Bronchial epithelial cell (primary cell): ENCODE data around the gene DVL3. TPM values are rescaled to one million over a fixed set of nuclear protein-coding genes. Genes with fewer than 3 reads are reported as not detected.
"Not testable (repeated sequence)": the region's sequence is repeated elsewhere in the genome, so short reads cannot be mapped to it uniquely, and the experiment has no call there.

Experiments
- DNase-seq: peaks from one replicate; pipeline ENCODE4 v3.0.0-alpha.2; 2010; ENCODE audit warnings: low read depth
- FAIRE-seq: peaks from 2 replicates; lab custom pipeline; 2011; peaks lifted over from hg19 to GRCh38; lab: Jason Lieb, UNC
- H3K27me3 ChIP-seq: 2 replicates; pipeline ENCODE4 v1.5.1; 2011; ENCODE audit warnings: low read length; ENCODE audit not compliant: control insufficient read depth, insufficient read depth
- H3K36me3 ChIP-seq: 2 replicates; pipeline ENCODE4 v1.5.1; 2011; ENCODE audit warnings: low read length; ENCODE audit not compliant: control insufficient read depth, insufficient read depth
- H3K4me3 ChIP-seq: 2 replicates; pipeline ENCODE4 v1.5.1; 2011; ENCODE audit warnings: mild to moderate bottlenecking, low read depth, low read length, control low read depth
- total RNA-seq: library from RNA; depleted of rRNA; stranded (reverse); fragments of >200 nt; gene quantifications from 2 replicates; pipeline ENCODE4 v1.2.1, GENCODE V29; 2014
- TF ChIP-seq, protein P1 (sequence below): IDR thresholded peaks from 2 replicates; pipeline ENCODE4 v1.5.1; 2011; ENCODE audit warnings: mild to moderate bottlenecking, moderate library complexity, low read length, control low read depth, inconsistent platforms; ENCODE audit not compliant: insufficient read depth, severe bottlenecking

DVL3 gene
- total RNA-seq: 22.6 and 30.2 TPM in 2 replicates

DNA sequence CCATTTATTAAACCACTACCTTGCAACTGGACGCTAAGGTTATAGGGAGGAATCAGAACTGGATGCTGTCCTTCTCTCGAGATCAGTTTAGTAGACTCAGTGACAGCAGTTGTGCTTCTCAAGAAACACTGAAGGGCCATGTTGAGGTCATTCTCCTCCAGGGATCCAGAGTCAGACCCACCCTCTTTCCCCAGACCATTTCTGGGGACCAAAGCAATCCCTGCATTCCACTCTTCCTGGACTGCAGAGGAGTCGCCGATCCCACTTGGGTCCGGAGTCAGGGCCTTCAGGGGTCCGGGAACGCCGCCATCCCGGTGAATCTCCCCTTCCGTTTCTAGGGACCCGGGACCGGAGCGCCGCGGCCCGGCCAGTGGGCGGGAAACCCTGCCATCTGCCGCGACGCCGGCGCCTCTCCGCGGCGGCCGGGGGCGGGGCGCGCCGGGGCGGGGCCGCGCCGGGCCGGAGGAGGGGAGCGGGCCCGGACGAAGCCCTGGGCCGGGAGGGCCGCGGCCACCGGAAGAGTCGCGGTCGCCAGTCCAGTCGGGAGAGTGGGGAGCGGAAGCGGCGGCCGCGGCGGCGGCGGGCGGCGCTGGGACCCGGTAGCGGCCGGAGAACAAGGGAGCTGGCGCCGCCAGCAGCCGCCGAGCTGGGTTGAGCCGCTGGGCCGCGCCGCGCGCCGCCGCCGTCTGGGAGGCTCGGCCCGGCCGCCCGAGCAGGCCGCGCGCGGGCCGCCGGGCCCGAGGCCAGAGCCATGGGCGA is at the start of gene DVL3:
TSS of gene DVL3 (plus strand) at position 493 of the 759 bp plus-strand sequence. CDS start at position 752, 259 bp downstream.
- no peak for FAIRE-seq
- DNase-seq: no peak

DNA sequence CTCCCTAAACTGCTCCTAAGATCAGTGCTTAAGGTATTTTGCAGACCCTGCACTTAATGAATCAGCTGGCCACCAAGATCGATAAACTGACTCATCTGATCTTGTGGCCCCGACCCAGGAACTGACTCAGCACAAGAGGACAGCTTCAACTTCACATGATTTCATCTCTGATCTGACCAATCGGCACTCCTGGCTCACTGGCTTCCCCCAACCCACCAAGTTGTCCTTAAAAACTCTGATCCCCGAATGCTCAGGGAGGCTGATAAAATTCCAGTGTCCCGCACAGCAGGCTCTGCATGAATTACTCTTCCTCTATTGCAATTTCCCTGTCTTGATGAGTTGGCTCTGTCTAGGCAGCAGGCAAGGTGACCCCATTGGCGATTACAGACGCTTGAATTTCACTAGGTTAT is 44.9 kb upstream of the DVL3 start:
- TF ChIP-seq, protein P1, sequence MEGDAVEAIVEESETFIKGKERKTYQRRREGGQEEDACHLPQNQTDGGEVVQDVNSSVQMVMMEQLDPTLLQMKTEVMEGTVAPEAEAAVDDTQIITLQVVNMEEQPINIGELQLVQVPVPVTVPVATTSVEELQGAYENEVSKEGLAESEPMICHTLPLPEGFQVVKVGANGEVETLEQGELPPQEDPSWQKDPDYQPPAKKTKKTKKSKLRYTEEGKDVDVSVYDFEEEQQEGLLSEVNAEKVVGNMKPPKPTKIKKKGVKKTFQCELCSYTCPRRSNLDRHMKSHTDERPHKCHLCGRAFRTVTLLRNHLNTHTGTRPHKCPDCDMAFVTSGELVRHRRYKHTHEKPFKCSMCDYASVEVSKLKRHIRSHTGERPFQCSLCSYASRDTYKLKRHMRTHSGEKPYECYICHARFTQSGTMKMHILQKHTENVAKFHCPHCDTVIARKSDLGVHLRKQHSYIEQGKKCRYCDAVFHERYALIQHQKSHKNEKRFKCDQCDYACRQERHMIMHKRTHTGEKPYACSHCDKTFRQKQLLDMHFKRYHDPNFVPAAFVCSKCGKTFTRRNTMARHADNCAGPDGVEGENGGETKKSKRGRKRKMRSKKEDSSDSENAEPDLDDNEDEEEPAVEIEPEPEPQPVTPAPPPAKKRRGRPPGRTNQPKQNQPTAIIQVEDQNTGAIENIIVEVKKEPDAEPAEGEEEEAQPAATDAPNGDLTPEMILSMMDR: no peak
- H3K4me3 ChIP-seq: no peak overlapping the region
- H3K27me3 ChIP-seq: no peaks in the 10 kb centered on the region
- no peak for FAIRE-seq
- H3K36me3 ChIP-seq: no peaks in the 10 kb centered on the region
- peak; percentile 22 for DNase-seq

More for the DNA sequence above, at the start of gene DVL3:
- peak within 1 kb of the TSS; percentile 89 for H3K4me3 ChIP-seq
- TF ChIP-seq, protein P1: no peak
- no peaks in the 10 kb centered on the region for H3K36me3 ChIP-seq
- H3K27me3 ChIP-seq: no peaks in the 10 kb centered on the region

DNA sequence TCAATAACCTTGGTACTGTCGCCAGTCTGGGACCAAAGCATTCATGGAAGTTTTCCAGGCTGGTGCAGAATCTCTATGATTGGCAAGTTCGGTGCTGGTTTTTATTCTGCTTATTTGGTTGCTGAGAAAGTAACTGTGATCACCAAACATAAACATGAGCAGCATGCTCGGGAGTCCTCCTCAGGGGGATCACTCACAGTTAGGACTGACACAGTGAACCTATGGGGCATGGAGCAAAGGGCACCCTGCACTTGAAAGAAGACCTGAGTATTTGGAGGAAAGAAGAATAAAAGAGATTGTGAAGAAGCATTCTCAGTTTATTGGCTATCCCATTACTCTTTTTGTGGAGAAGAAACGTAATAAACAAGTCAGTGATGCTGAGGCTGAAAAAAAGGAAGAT is 39.2 kb upstream of the DVL3 start:
- Histone ChIP-seq H3K4me3 (no peak overlapping the region), H3K36me3 (no peaks in the 10 kb centered on the region), H3K27me3 (peaks cover 1% of the 10 kb centered on the region)
- no peak for FAIRE-seq
- TF ChIP-seq, protein P1: no peak
- no peak for DNase-seq

DNA sequence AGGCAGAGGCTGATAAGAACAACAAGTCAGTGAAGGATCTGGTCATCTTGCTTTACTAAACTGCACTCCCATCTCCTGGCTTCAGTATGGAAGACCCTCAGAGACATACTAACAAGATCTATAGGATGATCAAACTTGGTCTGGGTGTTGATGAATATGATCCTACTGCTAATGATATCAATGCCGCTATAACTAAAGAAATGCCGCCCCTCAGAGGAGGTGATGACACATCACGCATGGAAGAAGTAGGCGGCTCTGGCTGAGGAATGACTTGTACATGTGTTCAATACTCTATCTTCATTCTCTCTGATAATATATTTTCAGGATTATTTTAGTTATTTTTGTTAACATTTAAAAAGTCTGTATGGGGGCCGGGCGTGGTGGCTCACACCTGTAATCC is 37.5 kb upstream of the DVL3 start:
- DNase-seq (peak; percentile 7), FAIRE-seq (peak; percentile 66)
- TF ChIP-seq, protein P1: no peak
- Histone ChIP-seq H3K27me3 (peaks cover 1% of the 10 kb centered on the region), H3K36me3 (no peaks in the 10 kb centered on the region), H3K4me3 (no peak overlapping the region)

DNA sequence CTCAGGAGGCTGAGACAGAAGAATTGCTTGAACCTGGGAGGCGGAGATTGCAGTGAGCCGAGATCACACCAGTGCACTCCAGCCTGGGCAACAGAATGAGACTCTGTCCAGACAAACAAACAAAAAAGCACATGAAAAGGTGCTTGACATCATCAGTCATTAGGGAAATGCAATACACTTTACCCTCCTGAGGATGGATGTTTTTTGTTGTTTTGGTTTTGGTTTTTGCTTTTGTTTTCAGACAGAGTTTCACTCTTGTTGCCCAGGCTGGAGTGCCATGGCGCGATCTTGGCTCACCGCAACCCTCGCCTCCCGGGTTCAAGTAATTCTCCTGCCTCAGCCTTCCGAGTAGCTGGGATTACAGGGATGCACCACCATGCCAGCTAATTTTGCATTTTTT is 34.1 kb upstream of the DVL3 start:
- H3K4me3 ChIP-seq, FAIRE-seq, H3K36me3 ChIP-seq, DNase-seq, H3K27me3 ChIP-seq: not testable (repeated sequence)

DNA sequence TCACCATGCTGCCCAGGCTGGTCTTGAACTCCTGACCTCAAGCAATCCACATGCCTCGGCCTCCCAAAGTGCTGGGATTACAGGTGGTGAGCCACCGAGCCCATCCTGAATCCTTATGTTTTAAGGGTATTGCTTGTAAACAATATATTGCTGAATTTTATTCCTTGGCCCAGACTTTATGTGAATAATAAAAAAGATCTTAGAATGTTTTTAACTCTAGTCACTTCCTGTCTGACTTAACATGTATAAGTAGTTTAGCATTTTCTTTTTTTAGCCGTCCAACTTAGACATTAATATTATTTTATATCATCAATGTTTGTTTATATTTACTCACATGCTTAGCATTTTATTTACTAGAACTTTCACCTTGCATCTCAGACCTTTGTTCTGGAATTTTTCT is 29.2 kb upstream of the DVL3 start:
- H3K4me3 ChIP-seq: no peak overlapping the region
- TF ChIP-seq, protein P1: no peak
- DNase-seq (no peak), FAIRE-seq (no peak)
- no peaks in the 10 kb centered on the region for H3K36me3 ChIP-seq
- no peaks in the 10 kb centered on the region for H3K27me3 ChIP-seq
